Nucleus accumbens (tissue), 56 donors: Measurements from ENCODE around the gene TIMM44.
A peak's percentile ranks its signal among the peaks of the same experiment; 100 is the strongest.
"Not testable (repeated sequence)": the region's sequence is repeated elsewhere in the genome, so short reads cannot be mapped to it uniquely, and the experiment has no call there.

Source experiments
- DNase-seq, 56 donors: peaks; one replicate each; lab custom pipeline; 2025; lab: John Stamatoyannopoulos, UW

The TIMM44 gene

DNA sequence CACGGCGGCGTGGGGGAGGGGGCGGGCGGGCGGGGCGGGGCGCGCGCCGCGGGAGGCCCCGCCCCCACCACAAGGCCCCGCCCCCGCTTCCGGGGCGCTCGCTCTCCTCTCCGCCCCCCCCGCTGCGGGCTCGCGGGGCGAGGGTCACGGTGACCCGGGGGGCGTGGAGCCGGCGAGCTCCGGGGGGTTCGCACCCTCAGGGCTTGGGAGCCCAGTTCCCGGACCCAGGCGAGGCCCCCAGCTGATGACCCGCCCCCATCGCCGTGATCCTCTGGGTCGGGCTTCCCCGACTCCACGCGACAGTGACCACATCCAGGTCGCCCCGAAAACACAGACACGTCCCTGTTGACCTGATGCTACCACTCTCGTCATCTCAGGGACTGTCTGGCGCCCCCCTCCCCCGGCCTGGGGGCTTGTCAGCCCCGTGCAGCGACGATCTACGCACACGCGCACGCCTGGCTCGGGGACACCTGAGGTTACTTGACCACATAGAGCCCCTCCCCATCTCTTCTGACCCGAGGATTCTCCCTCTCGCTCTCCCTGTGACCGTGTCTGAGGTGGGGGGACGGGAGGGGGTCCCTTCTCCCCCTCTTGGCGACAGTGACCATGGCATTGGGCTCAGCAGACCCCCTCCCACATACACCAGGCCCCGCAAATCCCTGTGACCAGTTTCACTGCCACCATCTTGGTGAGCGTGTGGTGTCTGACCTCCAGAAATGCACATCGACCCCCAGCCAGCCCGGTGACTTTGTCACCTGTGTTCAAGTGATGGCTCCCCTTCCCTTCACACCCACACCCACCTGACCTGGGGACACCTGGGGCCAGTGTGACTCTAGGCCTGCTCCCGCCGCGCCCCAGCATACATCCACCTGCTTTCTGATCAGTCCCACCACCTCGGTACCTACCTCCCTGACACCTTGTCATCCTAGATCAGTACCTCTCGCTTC, 39.1 kb downstream of the TIMM44 start:
- peak in 7 of 56 donors; percentile 49 to 83 (median 62) for DNase-seq

DNA sequence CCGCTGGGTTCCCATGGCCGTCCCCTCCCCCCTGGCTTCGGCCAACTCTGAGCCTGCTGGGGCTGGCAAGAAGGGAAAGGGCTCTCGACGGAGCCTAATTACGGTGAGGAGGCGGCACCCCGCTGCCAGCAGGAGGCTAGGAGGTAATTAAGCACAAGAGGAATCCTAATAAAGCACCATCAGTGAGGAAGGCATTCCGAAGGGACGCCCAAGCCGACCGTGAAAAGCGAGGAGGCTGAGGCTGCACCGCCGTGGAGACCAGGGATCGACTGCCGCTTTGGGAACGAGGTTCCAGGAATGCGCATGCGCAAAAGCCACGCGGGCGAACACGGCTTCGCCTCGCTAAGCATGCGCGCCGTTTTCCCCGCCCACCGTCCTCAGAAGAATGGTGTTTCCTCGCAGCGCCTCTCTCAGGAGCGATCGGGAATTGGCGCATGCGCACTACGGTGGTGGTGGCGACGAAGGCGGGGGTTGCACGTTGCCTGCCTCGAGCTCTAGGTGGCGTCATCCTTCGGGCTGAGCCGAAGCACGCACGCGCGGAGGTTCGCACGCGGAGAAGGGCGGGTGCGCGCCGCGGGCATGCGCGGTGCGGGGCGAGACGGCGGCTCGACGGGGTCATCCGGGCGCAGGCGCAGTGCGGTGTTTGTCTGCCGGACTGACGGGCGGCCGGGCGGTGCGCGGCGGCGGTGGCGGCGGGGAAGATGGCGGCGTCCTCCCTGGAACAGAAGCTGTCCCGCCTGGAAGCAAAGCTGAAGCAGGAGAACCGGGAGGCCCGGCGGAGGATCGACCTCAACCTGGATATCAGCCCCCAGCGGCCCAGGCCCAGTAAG, 40.0 kb downstream of the TIMM44 start, which contains the start of gene MAP2K7:
TSS of gene MAP2K7 (plus strand) at position 634 of the 830 bp plus-strand sequence. CDS start at position 702, 68 bp downstream.
- peak; percentile 76 to 100 (median 99) for DNase-seq

DNA sequence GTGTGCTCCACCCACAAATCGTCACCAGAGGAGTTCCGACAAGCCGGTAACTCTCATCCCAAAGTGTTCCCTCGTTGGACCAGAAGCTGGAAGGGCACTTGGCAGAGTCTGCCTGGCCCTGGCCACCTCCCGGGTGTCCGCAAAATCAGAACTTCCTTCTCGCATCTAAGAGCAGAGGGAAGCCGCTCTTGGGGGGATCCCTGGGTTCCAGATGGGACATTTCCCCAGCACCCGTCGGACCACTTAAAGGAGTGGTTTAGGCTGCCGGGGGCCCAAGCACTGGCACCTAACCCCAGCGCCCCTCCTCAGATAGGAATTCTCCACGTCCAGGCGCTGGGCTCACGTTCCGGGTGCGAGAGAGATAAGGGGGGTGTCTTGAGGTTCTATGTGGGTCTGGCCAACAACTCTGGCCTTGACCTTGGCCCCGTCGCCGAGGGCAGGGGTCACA, 40.6 kb downstream of the TIMM44 start:
- DNase-seq = no peak

DNA sequence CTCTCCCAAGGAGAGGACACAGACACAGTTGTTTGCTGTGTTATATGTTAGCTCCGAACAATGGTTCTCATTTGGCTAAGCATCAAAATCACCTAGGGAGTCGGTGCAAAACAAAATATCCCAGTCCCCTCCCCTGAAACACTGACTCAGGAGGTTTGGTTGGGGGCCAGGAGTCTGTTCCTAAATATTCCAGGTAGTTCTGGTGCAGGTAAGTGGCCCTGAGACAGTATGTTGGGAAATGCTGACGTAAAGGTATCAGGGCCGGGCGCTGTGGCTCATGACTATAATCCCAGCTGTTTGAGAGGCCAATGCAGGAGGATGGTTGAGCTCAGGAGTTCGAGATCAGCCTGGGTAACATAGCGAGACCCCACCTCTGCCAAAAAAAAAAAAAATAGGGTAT, 42.1 kb downstream of the TIMM44 start:
- DNase-seq = no peak

DNA sequence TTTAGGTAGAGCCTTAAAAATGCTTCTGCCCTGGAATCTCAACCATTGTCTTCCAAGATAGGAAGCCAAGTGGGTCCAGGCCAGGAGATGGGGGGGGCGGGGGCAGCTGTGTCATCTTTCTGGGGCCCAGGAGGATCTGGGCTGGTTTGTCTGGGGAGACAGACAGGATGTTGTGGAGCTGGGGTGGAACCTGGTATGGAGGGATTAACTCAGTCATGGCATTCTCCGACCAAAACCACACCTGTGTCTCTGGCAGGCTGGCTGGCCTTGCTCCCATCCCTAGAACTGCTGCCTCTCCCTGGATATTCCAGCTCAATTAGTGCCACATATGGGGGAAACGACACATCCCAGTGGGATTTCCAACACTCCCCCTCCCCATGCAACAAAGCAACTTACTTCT, 42.5 kb downstream of the TIMM44 start:
- DNase-seq = no peak

DNA sequence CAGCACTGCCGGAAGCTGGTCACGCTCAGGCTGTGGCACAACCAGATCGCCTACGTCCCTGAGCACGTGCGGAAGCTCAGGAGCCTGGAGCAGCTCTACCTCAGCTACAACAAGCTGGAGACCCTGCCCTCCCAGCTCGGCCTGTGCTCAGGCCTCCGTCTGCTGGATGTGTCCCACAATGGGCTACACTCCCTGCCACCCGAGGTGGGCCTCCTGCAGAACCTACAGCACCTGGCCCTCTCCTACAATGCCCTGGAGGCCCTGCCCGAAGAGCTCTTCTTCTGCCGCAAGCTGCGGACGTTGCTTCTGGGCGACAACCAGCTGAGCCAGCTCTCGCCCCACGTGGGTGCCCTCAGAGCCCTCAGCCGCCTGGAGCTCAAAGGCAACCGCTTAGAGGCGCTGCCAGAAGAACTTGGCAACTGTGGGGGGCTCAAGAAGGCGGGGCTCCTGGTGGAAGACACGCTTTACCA, 43.0 kb downstream of the TIMM44 start:
- no peak for DNase-seq

DNA sequence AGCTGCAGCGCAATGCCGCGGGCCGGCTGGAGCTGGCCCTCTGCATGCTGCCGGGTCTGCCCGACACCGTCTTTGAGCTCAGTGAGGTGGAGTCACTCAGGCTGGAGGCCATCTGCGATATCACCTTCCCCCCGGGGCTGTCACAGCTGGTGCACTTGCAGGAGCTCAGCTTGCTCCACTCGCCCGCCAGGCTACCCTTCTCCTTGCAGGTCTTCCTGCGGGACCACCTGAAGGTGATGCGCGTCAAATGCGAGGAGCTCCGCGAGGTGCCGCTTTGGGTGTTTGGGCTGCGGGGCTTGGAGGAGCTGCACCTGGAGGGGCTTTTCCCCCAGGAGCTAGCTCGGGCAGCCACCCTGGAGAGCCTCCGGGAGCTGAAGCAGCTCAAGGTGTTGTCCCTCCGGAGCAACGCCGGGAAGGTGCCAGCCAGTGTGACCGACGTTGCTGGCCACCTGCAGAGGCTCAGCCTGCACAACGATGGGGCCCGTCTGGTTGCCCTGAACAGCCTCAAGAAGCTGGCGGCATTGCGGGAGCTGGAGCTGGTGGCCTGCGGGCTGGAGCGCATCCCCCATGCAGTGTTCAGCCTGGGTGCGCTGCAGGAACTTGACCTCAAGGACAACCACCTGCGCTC, 43.6 kb downstream of the TIMM44 start:
- DNase-seq = no peak

DNA sequence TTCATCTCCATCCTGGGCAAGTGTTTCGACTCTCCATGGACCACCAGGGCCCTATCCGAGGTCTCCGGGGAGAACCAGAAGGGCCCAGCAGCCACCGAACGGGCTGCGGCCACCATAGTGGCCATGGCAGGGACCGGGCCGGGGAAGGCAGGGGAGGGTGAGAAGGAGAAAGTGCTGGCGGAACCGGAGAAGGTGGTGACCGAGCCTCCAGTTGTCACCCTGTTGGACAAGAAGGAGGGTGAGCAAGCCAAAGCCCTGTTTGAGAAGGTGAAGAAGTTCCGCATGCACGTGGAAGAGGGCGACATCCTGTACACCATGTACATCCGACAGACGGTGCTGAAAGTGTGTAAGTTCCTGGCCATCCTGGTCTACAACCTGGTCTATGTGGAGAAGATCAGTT, 44.5 kb downstream of the TIMM44 start:
- no peak for DNase-seq

DNA sequence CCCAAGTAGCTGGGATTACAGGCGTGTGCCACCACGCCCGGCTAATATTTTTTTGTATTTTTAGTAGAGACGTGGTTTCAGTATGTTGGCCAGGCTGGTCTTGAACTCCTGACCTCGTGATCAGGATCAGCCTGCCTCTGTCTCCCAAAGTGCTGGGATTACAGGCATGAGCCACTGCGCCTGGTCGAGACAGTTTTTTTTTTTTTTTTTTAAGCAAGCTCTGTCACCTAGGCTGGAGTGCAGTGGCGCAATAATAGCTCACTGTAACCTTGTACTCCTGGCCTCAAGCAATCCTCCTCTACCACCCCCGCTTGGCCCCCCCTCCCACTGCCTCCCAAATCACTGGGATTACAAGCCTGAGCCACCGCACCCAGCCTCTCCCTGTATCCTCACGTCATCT, 46.2 kb downstream of the TIMM44 start:
- DNase-seq = no peak

DNA sequence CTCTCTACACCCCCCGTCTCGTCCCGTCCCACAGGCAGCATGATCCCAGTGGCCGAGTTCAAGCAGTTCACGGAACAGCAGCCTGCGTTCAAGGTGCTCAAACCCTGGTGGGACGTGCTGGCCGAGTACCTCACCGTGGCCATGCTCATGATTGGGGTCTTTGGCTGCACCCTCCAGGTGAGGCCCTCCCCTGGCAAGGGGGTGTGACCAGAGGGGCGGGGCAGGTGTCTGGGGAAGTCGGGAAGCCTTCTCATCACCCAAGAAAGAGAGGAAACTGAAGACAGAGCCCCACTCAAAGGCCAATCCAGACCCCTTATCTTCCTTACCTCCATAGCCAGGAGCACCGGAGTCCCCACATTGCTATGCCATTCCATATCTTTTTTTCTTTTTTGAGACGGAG, 47.9 kb downstream of the TIMM44 start:
- DNase-seq = no peak

DNA sequence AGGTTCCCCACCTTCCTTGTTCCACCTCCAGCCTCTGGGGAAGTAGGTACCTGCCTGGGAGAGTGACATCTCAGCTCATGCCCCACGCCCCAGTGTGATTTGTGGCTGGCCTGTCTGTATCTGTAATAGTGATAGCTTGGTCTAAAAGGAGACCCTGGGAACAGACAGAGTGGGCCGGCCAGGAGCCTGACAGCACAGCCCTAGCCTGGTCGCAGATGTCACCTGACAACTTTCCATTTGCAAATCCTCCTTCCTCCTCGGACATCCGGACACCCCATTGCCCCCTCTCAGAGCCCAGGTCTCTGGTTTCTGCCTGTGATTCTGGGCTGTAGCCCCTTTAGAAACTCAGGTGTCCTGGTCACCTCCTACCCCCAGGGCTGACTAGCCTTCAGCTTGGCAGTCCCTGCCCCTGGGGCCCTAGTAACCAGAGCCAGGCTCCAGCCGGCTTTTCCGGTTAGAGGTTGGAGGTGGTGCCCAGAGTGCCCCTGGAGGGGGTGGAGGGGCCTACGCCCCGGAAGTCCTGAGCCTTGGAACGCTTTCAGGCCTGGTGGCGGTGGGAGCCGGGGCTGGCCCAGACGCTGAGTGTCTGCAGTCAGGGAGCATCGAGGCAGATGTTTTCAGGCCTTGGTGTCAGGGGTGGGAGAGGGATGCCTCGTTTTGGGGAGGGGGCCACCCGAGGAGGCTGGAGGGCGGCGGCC, 48.7 kb downstream of the TIMM44 start:
- DNase-seq = no peak

DNA sequence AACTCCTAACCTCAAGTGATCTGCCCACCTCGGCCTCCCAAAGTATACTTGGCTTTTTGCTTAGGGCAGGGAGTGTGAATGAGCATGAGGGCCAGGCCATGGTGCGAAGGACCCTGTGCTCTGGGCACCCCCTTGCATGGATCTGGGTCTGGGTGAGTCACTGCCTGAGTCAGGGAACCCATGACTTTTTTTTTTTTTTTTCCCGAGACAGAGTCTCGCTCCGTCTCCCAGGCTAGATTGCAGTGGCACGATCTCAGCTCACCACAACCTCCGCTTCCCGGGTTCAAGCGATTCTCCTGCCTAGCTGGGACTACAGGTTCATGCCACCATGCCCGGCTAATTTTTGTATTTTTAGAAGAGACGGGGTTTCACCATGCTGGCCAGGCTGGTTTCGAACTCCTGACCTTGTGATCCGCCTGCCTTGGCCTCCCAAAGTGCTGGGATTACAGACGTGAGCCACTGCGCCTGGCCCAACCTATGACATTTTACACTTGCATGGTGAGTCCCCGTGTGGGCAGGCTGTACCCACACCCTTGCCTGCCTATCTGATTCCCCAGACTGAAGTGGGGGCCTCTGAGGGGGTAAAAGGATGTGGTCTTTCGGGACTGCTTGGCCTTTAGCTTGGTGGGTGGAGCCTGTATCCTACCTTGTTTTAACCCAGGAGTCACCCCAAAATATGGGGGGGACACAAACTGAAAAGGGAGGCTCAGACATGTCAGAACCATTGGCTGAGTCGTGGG, 49.9 kb downstream of the TIMM44 start:
- DNase-seq = not testable (repeated sequence)

DNA sequence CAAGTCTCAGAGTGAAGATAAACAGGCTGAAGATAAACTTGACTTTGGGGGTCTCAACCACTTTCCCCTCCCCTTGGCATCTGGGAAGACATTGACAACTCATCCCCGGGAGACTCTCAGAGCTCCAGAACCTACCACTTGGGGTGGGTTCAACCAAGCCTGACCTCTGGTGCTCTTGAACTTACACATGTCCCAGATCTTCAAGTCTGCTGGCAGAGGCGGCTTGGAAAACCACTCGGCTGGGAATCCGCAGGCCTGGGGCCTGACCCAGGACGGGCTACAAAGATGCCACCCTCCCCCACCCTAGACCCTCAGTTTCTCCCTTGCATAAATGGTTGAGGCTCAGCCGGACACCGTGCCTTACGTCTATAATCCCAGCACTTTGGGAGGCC, 54.6 kb downstream of the TIMM44 start:
- DNase-seq = no peak

DNA sequence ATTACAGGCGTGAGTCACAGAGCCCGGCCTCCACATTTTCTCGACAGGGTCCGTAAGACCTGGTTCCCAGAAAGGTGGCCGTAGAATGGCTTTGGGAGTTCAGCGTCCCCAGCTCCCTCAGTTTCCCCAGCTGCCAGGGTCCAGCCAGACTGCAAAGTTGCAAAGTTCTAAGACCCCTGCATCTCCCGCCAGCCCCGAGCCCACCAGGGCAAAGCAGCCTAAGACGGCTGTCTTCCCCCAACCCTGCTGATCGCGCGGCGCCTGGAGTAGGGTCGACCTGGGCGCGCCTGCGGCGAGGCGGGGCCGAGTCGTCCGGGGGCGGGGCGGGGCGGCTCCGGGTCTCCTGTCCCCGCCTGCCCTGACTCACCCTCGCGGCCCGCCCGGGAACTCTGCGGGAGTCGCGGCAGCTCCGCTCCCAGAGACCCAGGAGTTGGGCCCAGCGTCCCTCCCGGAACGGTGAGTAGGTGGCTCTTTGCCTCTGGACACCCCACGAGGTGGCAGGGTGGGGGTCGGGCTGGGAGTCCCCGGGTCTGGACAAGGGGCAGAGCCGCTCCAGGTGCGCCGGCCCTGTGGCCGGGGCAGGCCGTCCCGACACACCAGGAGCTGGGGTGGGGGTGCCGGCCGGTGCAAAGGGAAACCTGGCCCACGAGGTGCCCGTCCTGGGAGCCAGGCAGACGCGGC, 55.2 kb downstream of the TIMM44 start, which contains the start of gene LRRC8E:
TSS of gene LRRC8E (plus strand) at position 366 of the 681 bp plus-strand sequence. CDS start 7,094 bp downstream, outside the sequence.
- DNase-seq = no peak

DNA sequence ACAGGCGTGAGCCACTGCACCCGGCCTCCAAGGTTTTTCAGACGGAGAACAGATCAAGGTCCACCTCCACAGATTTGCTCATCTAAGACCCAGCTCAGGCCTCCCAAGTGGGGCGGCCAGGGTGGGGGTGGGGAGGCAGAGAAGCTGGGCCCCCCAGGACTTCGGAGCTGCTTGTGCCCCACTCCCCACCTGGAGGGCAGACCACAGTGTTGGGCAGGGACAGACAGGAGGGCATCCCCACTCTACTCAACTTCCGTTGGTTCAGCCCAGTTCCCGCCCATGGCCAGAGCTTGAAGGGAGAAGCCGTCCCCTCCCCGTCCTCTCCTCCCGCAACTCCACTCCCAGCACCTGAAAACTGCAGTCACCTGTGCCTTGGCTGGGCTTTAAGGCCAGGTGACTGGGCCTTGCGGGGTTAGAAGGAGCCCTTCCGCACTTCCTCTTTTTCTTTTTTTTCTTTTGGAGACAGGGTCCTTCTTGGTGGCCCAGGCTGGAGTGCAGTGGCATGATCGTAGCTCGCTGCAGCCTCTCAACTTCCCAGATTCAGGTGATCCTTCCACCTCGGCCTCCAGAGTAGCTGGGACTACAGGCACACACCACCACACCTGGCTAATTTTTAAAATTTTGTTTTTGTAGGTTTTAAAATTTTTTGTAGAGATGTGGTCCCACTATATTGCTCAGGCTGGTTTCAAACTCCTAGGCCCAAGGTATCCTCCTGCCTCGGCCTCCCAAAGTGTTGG, 55.9 kb downstream of the TIMM44 start:
- no peak for DNase-seq

DNA sequence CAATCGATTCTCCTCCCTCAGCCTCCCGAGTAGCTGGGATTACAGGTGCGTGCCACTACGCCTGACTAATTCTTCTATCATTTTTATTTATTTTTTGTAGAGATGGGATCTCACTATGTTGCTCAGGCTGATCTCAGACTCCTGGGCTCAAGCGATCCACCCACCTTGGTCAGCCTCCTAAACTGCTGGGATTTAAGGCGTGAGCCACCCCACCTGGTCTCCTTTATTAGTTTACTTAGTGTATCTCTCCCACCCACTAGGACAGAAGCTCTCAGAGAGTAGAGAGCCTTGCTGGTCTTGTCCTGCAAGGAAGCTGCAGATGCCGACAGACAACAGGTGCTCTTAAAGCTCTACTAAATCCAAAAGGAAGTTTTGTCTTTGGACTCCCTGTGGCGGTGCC, 57.6 kb downstream of the TIMM44 start:
- no peak for DNase-seq

DNA sequence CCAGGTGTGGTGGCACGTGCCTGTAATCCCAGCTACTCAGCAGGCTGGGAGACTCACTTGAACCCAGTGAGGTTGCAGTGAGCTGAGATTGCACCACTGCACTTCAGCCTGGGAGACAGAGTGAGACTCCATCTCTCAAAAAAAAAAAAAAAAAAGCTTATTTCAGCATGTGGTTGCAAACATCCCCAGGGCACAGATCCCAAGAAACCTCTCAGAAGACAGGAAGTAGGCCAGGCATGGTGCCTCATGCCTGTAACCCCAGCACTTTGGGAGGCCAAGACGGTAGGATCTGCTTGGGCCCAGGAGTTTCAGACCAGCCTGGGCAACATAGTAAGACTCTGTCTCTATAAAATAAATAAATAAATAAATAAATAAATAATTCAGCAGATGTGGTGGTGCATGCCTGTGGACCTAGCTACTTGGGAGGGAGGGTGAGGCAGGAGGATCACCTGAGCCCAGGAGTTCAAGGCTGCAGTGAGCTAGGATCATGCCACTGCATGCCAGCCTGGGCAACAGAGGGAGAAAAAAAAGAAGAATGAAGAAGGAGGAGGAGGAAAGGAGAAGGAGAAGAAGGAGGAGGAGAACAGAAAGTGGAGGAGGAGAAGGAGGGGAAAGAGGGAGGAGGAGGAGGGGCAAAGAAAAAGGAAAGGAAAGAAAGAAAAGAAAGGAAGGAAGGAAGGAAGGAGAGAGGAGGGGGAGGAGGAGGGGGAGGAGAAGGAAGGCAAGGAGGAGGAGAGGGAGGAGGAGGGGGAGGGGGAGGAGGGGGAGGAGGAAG, 59.5 kb downstream of the TIMM44 start:
- DNase-seq = no peak
